Amniotic epithelial cell (primary cell): ENCODE measurements around the gene PCDHGA10.
A peak's percentile ranks its signal among the peaks of the same experiment; 100 is the strongest.
"Not testable (repeated sequence)": the region's sequence is repeated elsewhere in the genome, so short reads cannot be mapped to it uniquely, and the experiment has no call there.

Source experiments
- DNase-seq: peaks from one replicate; pipeline ENCODE4 v3.0.0-alpha.2; 2010; ENCODE audit warnings: low read depth

Gene PCDHGA10

GRCh38 chr5:141392429-141393198 lies 20.2 kb upstream of the PCDHGA10 start, which contains the start of gene PCDHGA8:
TSS of gene PCDHGA8 (plus strand) at chr5:141392633. CDS start at chr5:141392814, 181 bp downstream.
- DNase-seq, result no peak

- no peak for DNase-seq
Measured at GRCh38 chr5:141393267-141393666, 19.5 kb upstream of the PCDHGA10 start.

- DNase-seq, result not testable (repeated sequence)
Measured at GRCh38 chr5:141394401-141395187, 18.2 kb upstream of the PCDHGA10 start.

DNA sequence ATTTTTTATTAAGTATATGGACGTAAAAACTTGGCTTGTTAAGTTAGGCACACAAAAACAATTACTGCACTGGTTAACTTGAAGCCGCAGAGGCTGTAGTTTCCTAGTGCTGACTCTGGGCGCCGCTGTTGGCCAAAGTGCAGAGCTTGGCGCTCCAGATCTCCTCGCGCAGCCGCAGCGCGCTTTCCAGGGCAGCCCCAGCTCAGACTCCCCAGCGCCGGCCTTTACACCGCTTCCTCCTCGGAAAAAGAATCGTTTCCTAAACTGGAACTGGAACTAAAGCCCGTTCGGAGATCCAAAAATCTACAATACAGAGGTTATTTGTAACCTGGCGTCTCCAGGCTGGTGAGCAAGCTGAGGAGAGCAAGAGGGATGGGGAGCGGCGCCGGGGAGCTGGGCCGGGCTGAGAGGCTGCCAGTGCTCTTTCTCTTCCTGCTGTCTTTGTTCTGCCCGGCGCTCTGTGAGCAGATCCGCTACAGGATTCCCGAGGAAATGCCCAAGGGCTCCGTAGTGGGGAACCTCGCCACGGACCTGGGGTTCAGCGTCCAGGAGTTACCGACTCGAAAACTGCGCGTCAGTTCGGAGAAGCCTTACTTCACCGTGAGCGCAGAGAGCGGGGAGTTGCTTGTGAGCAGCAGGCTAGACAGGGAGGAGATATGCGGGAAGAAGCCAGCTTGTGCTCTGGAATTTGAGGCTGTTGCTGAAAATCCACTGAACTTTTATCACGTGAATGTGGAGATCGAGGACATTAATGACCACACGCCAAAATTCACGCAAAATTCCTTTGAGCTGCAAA lies 14.8 kb upstream of the PCDHGA10 start, which contains the start of gene PCDHGB5:
Gene PCDHGB5 (plus strand): TSS at position 192 of the 796 bp plus-strand sequence. CDS start 181 bp downstream, at position 373.
- DNase-seq, result peak; percentile 44

GRCh38 chr5:141398608-141399007 lies 14.2 kb upstream of the PCDHGA10 start:
- DNase-seq, result no peak

- no peak for DNase-seq
Measured at GRCh38 chr5:141399555-141400258, 13.1 kb upstream of the PCDHGA10 start.

DNA sequence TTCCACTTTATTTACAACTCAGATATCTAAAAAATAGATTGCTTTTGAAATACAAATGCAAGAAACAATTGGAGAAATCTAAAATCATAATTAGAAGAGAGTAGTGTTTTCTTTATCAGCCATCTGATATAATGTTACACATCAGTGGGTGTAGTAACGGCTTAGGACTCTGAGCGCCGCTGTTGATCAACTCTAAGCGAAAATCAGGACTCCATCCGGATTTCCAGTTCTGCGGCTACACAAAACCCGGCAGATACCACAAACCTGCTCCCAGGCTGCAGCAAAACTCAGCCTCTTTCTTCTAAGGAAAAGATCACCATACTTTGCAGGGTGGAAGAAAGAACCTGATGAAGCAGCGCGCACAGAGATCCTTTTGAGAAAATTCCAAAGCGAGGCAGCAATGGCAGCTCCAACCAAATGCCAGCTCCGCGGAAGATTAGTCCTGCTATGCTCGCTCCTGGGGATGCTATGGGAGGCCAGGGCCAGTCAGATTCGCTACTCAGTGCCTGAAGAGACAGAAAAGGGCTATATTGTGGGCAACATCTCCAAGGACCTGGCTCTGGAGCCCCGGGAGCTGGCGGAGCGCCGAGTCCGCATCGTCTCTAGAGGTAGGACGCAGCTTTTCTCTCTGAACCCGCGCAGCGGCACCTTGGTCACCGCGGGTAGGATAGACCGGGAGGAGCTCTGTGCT lies 10.1 kb upstream of the PCDHGA10 start, which contains the start of gene PCDHGA9:
Gene PCDHGA9 (plus strand): TSS at position 226 of the 691 bp plus-strand sequence. CDS start 175 bp downstream, at position 401.
- peak; percentile 41 for DNase-seq

- no peak for DNase-seq
Measured at GRCh38 chr5:141403387-141403786, 9.4 kb upstream of the PCDHGA10 start.

DNA sequence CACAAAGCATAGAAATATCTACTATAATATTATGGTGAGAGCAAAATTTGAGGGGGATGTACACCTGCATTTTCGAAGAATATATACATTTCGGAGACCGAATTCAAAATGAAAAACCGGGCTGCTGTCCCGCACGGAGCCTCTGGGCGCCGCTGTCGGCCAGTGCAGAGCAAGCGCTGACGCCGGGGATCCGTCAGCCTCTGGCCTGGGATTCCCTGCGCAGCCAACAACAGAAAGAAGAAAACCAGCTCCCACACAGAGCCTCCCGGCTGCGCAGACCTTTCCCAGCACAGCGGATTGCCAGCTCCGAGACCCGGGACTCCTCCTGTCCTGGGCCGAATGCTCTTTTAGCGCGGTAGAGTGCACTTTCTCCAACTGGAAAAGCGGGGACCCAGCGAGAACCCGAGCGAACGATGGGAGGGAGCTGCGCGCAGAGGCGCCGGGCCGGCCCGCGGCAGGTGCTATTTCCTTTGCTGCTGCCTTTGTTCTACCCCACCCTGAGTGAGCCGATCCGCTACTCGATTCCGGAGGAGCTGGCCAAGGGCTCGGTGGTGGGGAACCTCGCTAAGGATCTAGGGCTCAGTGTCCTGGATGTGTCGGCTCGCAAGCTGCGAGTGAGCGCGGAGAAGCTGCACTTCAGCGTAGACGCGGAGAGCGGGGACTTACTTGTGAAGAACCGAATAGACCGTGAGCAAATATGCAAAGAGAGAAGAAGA lies 4.8 kb upstream of the PCDHGA10 start, which contains the start of gene PCDHGB6:
Gene PCDHGB6 (plus strand): TSS at position 232 of the 716 bp plus-strand sequence. CDS start 182 bp downstream, at position 414.
- peak; percentile 34 for DNase-seq

DNA sequence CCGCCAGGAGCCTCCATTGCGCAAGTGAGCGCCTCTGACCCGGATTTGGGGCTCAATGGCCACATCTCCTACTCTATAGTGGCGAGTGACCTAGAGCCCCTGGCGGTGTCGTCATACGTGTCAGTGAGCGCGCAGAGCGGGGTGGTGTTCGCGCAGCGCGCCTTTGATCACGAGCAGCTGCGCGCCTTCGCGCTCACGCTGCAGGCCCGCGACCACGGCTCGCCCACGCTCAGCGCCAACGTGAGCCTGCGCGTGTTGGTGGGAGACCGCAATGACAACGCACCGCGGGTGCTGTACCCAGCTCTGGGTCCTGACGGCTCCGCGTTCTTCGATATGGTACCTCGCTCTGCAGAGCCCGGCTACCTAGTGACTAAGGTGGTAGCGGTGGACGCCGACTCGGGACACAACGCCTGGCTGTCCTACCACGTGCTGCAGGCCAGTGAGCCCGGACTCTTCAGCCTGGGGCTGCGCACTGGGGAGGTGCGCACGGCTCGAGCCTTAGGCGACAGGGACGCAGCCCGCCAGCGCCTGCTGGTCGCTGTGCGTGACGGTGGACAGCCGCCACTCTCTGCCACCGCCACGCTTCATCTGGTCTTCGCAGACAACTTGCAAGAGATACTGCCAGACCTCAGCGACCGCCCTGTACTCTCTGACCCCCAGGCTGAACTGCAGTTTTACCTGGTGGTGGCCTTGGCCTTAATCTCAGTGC lies 3.0 kb upstream of the PCDHGA10 start:
- no peak for DNase-seq

- no peak for DNase-seq
Measured at GRCh38 chr5:141411575-141411974, 1.2 kb upstream of the PCDHGA10 start.

DNA sequence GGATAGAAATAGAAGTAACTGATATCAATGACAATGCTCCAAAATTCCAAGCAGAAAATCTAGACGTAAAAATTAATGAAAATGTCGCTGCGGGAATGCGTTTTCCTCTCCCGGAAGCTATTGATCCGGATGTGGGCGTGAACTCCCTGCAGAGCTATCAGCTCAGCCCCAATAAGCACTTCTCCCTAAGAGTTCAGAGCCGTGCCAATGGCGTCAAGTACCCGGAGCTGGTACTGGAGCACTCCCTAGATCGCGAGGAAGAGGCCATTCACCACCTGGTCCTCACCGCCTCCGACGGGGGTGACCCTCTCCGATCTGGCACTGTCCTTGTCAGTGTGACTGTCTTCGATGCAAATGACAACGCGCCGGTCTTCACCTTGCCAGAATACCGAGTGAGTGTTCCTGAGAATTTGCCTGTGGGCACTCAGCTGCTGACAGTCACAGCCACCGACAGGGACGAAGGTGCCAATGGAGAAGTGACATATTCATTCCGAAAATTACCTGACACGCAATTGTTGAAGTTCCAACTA lies 818 bp downstream of the PCDHGA10 start:
- no peak for DNase-seq

- not testable (repeated sequence) for DNase-seq
Measured at GRCh38 chr5:141414548-141415274, 1.9 kb downstream of the PCDHGA10 start.

DNA sequence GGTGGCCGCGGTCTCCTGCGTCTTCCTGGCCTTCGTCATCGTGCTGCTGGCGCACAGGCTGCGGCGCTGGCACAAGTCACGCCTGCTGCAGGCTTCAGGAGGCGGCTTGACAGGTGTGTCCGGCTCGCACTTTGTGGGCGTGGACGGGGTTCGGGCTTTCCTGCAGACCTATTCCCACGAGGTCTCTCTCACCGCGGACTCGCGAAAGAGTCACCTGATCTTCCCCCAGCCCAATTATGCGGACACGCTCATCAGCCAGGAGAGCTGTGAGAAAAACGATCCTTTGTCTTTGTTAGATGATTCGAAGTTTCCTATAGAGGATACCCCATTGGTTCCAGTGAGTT lies 2.5 kb downstream of the PCDHGA10 start:
- not testable (repeated sequence) for DNase-seq

- peak; percentile 82 for DNase-seq
Measured at GRCh38 chr5:141417494-141418172, 4.8 kb downstream of the PCDHGA10 start, which contains the start of gene PCDHGB7. TSS of gene PCDHGB7 (plus strand) at chr5:141417677. CDS start at chr5:141417860, 183 bp downstream.

DNA sequence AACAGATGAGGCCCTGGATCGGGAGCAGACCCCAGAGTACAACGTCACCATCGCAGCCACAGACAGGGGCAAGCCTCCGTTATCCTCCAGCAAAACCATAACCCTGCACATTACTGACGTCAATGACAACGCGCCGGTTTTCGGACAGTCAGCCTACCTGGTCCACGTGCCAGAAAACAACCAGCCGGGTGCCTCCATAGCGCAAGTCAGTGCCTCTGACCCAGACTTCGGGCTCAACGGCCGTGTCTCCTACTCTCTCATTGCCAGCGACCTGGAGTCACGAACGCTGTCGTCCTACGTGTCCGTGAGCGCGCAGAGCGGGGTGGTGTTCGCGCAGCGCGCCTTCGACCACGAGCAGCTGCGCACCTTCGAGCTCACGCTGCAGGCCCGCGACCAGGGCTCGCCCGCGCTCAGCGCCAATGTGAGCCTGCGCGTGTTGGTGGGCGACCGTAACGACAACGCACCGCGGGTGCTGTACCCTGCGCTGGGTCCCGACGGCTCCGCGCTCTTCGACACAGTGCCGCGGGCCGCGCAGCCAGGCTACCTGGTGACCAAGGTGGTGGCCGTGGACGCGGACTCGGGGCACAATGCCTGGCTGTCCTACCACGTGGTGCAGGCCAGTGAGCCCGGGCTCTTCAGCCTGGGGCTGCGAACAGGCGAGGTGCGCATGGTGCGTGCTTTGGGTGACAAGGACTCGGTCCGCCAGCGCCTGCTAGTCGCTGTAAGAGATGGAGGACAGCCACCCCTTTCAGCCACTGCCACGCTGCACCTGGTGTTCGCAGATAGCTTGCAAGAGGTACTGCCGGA lies 6.5 kb downstream of the PCDHGA10 start:
- no peak for DNase-seq
